GM18951 (cell line): Measurements from ENCODE around the gene PNPLA2.

Source experiments
- POLR2A ChIP-seq: IDR thresholded peaks from 4 replicates; pipeline ENCODE4 v1.6.1; 2011; ENCODE audit warnings: mild to moderate bottlenecking; ENCODE audit not compliant: insufficient read length, insufficient read depth; ENCODE audit errors: extremely low read depth
- in situ Hi-C: fragments of 300-500 bp; cut with MboI; formaldehyde crosslinking; loops from one replicate; pipeline ENCODE4 v1.12.0; 2022; ENCODE audit warnings: low sequenced_read_pairs, mixed read lengths, inconsistent platforms; ENCODE audit not compliant: unreplicated experiment

The PNPLA2 gene

DNA sequence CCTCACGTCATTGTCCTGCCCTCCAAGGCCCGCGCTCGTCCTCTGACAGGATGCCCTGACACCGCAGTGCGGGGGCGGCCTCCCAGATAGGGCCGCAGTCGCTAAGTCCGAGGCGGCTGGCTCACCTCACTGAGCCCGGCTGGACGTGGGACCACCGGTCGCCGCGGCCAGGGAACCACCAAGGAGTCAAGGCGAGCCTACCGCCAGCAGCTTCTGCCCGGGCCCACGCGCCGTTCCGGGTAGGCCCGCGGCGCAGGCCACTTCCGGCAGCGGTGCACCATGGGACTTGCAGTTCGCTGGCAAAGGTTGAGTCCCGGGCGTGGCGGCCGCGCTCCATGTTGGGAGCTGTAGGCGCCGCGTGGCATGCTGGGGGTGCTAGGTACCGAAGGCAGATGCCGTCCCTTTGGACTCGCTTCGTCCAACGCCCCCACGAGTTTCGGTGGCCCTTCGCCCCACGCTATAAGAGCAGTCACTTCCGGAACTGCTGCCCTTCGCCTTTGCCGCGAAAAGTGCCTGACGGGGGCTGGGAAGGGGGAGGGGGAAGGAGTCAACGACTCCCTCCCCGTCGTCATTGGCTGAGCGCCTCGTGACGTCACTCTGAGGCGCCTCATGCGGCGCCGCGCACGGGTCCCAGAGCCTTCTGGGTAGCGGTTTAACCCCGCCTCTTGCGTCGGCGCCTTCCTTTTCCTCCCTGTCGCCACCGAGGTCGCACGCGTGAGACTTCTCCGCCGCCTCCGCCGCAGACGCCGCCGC, 9.3 kb upstream of the PNPLA2 start, which contains the start of gene RPLP2:
TSS of gene RPLP2 (plus strand) at position 681 of the 753 bp plus-strand sequence. CDS start 268 bp downstream, outside the sequence.
- in situ Hi-C loops, result no loop called here

DNA sequence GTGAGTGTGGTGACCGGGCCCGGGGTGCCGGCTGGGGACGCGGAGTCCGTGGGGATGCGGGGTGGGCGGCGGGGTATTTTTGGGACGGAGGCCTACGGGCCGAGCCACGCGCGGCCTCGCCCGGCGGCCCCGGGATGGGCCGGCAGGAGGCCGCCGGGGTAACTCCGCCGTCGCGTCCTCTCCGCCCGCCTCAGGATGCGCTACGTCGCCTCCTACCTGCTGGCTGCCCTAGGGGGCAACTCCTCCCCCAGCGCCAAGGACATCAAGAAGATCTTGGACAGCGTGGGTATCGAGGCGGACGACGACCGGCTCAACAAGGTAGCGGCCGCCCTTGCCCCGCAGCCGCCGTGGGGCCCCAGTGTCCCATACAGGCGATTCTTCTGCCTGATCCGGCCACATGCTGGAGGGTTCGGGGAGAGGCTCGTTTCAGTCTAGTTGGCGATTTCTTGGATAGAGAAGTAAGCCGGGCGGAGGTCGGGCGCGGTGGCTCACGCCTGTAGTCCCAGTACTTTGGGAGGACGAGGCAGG, 8.6 kb upstream of the PNPLA2 start:
- in situ Hi-C loops, result no loop called here
- TF ChIP-seq POLR2A, result no peak

More for the DNA sequence above, 9.3 kb upstream of the PNPLA2 start, which contains the start of gene RPLP2:
- peak; percentile 87 for TF ChIP-seq POLR2A

DNA sequence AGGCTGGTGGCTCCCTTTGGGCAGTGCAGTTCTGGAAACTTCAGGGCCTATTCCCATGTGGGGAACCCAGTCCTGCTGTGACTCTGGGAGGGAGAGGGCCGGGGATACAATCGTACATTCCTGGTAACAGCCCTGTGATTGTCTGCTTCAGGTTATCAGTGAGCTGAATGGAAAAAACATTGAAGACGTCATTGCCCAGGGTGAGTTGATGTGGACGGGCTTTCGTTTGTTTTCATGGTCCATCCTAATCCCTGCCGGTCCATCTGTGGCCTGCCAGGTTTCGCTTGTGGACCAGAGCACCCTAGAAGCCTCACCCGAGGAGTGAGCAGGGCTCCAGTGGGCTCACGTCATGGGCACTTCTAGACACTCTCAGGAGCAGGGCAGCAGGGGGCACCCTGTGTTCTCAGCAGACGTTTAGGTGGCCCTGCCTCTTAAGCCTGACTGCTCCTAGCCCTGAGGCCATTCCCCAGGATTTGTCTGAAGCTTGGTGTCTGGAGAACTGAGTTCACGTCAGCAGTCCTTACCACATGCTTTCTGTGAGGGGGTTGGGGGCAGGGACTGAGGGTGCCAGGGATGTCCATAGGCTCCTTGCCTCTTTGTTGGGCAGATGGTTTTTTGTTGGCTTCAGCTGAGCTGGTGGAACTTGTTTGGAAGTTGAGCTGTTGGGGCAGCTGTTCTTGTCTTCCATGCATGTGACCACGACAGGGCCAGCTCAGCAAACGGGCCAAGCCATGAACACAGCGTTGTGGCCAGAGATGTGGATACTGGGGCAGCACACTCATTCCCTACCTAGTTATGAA, 7.1 kb upstream of the PNPLA2 start:
- in situ Hi-C loops, result no loop called here
- TF ChIP-seq POLR2A, result no peak

DNA sequence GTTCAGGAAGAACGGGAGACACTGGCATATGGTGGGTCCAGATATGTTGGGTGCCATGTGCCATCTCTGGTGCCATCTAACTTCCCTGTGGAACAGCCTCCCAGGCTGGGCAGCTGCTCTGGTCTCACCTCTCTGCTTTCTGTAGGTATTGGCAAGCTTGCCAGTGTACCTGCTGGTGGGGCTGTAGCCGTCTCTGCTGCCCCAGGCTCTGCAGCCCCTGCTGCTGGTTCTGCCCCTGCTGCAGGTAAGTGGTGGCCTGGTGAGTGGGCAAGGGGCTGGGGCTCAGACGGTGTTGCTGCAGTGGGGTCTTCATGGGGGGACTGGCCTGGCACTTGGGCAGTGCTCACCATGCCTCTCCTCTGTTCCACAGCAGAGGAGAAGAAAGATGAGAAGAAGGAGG, 6.3 kb upstream of the PNPLA2 start:
- in situ Hi-C loops, result no loop called here
- no peak for TF ChIP-seq POLR2A

- no peak for TF ChIP-seq POLR2A
These were observed 5.7 kb upstream of the PNPLA2 start for GRCh38 chr11:813072-813455.

DNA sequence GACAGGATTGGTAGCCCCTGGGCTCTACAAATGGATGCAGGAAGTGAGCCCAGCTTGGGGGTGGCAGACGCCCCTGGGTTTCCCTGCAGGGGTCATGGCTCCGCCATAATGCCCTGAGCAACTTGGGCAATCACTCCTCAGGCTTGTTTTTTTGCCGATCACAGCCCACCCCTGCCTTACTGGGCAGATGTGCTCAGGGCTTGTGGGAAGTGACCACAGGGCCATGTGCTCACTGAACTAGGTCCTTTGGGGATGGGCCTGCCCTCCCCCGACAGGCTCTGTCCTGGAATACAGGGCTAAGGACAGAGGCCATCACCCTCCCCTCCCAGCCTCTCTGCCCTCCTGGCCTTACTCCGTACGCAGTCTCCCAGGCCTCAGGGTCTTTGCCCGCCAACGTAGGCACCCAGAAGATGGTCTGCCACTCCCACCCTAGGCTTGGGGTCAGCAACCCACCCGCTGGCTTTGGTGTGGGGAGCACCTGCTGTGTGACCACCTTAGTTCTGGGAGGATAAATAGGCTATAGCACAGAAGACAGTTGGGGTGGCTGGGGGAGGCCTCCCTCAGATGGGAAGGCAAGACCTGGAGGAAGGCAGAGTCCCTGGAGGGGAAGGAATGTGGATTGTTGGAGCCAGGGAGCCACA, 5.1 kb upstream of the PNPLA2 start:
- peak; percentile 22 for TF ChIP-seq POLR2A
- in situ Hi-C loops, result no loop called here

More at GRCh38 chr11:813072-813455, 5.7 kb upstream of the PNPLA2 start:
- in situ Hi-C loops, result no loop called here

DNA sequence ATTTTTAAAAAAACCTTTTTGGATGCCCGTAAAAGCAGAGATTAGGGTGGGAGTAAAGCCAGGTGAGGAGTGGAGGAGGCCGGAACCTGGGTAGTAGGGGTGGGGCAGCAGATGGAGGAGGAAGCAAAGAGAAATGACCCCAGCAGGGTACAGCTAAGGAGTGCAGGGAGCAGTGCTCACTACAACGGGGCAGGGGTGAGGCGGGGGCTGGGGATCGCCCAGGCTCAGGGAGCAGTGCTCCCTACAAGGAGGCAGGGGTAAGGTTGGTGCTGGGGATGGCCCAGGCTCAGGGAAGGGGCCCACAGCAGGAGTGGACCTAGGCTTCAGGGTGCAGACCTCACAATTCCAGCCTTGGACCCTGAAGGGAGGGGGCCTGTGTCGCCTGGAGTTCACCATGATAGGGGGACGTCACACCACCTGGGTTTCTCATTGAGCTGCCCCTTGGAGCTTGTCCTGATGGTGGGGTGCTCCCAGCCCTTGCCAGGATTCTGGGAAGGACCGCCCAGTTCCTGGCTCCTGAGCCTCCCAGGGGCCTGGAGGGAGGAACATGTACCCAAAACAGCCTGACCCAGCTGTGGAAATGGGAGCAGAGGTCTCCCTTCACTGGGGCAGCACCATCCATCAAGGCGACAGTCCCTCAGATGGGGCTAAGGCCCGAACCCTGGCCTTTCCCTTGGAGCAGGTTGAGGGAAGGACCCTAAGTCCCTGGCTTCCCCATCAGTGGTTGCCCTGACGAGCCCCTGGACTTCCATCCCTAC, 2.9 kb upstream of the PNPLA2 start:
- in situ Hi-C loops, result no loop called here
- TF ChIP-seq POLR2A, result peak; percentile 25

DNA sequence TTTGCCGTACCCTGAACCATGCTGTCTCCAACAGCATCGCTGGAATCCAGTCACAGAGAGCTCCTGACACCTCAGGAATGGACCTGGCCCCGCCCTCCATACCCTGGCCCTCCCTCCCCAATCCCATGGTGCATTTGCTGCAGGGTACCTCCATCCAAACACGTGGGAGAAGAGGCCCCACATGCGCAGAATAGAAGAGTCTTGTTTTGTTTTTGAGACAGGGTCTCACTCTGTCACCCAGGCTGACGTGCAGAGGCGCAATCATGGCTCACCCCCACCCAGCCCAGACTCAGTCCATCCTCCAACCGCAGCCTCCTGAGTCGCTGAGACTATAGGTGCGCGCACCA, 2.3 kb upstream of the PNPLA2 start:
- in situ Hi-C loops, result no loop called here
- no peak for TF ChIP-seq POLR2A

DNA sequence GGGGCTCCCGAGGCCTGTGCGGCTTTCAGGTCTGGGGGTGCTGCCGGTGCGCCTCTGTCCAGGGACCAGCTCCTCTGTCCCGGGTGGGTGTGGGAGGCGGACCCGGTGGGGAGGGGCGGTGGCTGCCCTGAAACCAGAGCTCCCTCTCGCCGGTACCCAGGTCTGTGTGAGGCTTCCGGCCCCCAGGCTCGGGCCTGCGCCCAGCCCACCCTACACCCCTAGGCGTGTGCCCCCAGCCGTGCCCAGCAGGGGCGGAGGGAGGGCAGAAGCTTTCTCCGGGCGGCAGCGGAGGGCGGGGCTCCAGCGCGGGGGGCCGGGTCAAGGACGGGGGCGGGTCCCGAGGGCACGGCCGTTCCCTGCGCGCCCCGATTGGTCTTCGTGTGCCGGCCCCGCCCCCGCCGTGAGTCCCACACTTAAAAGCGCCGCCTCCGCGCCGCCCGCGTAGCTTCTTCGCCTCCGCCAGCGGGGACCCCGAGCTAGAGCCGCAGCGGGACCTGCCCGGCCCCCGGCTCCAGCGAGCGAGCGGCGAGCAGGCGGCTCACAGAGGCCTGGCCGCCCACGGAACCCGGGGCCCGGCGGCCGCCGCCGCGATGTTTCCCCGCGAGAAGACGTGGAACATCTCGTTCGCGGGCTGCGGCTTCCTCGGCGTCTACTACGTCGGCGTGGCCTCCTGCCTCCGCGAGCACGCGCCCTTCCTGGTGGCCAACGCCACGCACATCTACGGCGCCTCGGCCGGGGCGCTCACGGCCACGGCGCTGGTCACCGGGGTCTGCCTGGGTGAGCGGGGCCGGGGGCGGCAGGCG, 616 bp downstream of the PNPLA2 start:
- TF ChIP-seq POLR2A, result peak; percentile 95
- in situ Hi-C loops, result no loop called here

DNA sequence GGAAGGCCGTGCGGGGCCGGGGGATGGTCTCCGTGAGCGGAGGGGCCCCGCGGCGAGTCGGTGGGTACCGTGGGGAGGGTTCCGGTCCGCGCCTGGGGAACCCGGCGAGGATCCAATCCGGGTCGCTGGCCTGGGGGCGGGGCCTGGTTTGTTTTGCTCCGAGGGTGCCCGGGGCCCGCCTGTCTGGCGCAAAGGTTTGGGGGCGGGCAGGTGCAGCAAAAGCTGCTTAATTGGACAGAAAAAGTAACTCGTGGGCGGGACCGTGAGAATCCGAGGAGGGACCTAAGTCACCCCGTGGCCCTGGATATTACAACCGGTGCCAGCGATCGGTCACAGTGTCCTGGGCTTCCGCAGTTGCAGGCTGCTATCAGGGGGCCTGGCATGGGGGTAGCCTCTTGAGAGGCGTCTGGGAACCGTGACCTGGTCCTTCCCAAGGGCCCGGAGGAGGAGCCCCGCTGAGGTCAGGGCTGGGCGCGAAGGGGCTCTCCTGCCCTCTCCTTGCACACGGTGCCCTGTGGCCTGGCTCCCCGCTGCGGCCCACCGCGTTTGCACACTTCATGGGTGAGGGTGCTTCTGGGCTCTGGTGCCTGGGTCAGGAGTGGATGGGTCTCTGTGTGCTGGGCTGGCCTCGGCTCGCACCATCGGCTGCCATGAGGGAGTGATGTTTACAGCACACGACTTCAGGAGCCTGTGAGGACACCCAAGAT, 1.4 kb downstream of the PNPLA2 start:
- in situ Hi-C loops, result no loop called here
- TF ChIP-seq POLR2A, result peak; percentile 14

- in situ Hi-C loops, result no loop called here
- no peak for TF ChIP-seq POLR2A
These were observed 2.2 kb downstream of the PNPLA2 start for GRCh38 chr11:820655-821511.
